GM21367 (cell line): ENCODE results near the gene PAN3.
"Not testable (repeated sequence)": the region's sequence is repeated elsewhere in the genome, so short reads cannot be mapped to it uniquely, and the experiment has no call there.

ENCODE experiments used
- ATAC-seq: cut with Tn5 transposase; IDR thresholded peaks from one replicate; pipeline ENCODE4 v1.9.1; 2021; ENCODE audit not compliant: unreplicated experiment

PAN3 gene

GRCh38 chr13:28138012-28138755 is at the start of gene PAN3:
Gene PAN3 (plus strand): TSS chr13:28138545. CDS start chr13:28138658, 113 bp downstream.
- ATAC-seq = peak; percentile 48

- no peak for ATAC-seq
Observed at GRCh38 chr13:28089065-28089464, 49.3 kb upstream of the PAN3 start.

- no peak for ATAC-seq
Observed at GRCh38 chr13:28092431-28092830, 45.9 kb upstream of the PAN3 start.

GRCh38 chr13:28093881-28094280 is 44.5 kb upstream of the PAN3 start:
- no peak for ATAC-seq

GRCh38 chr13:28094306-28094705 is 44.0 kb upstream of the PAN3 start:
- no peak for ATAC-seq

GRCh38 chr13:28097503-28097902 is 40.8 kb upstream of the PAN3 start:
- ATAC-seq = no peak

GRCh38 chr13:28099396-28100149 is 38.8 kb upstream of the PAN3 start:
- no peak for ATAC-seq

- ATAC-seq = peak; percentile 63
Observed at GRCh38 chr13:28100150-28101121, 37.9 kb upstream of the PAN3 start, which contains the start of gene FLT3. Gene FLT3 (minus strand): TSS chr13:28100576. CDS start chr13:28100510, 66 bp downstream.

- not testable (repeated sequence) for ATAC-seq
Observed at GRCh38 chr13:28101886-28102285, 36.5 kb upstream of the PAN3 start.

- no peak for ATAC-seq
Observed at GRCh38 chr13:28106976-28107375, 31.4 kb upstream of the PAN3 start.

GRCh38 chr13:28110414-28110813 is 27.9 kb upstream of the PAN3 start:
- no peak for ATAC-seq

GRCh38 chr13:28116736-28117135 is 21.6 kb upstream of the PAN3 start:
- no peak for ATAC-seq

GRCh38 chr13:28117689-28118377 is 20.5 kb upstream of the PAN3 start:
- no peak for ATAC-seq

GRCh38 chr13:28120317-28120716 is 18.0 kb upstream of the PAN3 start:
- ATAC-seq = no peak

- no peak for ATAC-seq
Observed at GRCh38 chr13:28121224-28121623, 17.1 kb upstream of the PAN3 start.

- ATAC-seq = no peak
Observed at GRCh38 chr13:28128030-28128429, 10.3 kb upstream of the PAN3 start.

- ATAC-seq = no peak
Observed at GRCh38 chr13:28128926-28129325, 9.4 kb upstream of the PAN3 start.

- no peak for ATAC-seq
Observed at GRCh38 chr13:28129911-28130693, 8.2 kb upstream of the PAN3 start.

GRCh38 chr13:28131646-28132045 is 6.7 kb upstream of the PAN3 start:
- no peak for ATAC-seq

GRCh38 chr13:28136916-28137315 is 1.4 kb upstream of the PAN3 start:
- ATAC-seq = no peak
